GM19238 (cell line): ENCODE measurements around the gene DENND1B.

Experiments
- DNase-seq: peaks from one replicate; pipeline ENCODE4 v3.0.0; 2011; ENCODE audit warnings: low spot score; ENCODE audit not compliant: insufficient read length

The DENND1B gene

GRCh38 chr1:197775282-197776262, at the start of gene DENND1B:
TSS of gene DENND1B (minus strand) at chr1:197775480. CDS start at chr1:197775155, 325 bp downstream.
- DNase-seq = peak; percentile 13

GRCh38 chr1:197814306-197814705, 39.0 kb upstream of the DENND1B start:
- no peak for DNase-seq

GRCh38 chr1:197813741-197814140, 38.5 kb upstream of the DENND1B start:
- no peak for DNase-seq

GRCh38 chr1:197811769-197812168, 36.5 kb upstream of the DENND1B start:
- no peak for DNase-seq

GRCh38 chr1:197810812-197811211, 35.5 kb upstream of the DENND1B start:
- no peak for DNase-seq

- DNase-seq = no peak
These were observed 33.6 kb upstream of the DENND1B start for GRCh38 chr1:197808880-197809279.

GRCh38 chr1:197807739-197808453, 32.6 kb upstream of the DENND1B start:
- no peak for DNase-seq

- no peak for DNase-seq
These were observed 31.9 kb upstream of the DENND1B start for GRCh38 chr1:197807216-197807615.

GRCh38 chr1:197806718-197807117, 31.4 kb upstream of the DENND1B start:
- no peak for DNase-seq

- DNase-seq = no peak
These were observed 26.4 kb upstream of the DENND1B start for GRCh38 chr1:197801684-197802083.

- DNase-seq = no peak
These were observed 25.8 kb upstream of the DENND1B start for GRCh38 chr1:197801111-197801482.

GRCh38 chr1:197800379-197801110, 25.3 kb upstream of the DENND1B start:
- DNase-seq = no peak

- no peak for DNase-seq
These were observed 24.0 kb upstream of the DENND1B start for GRCh38 chr1:197799271-197799670.

- no peak for DNase-seq
These were observed 23.2 kb upstream of the DENND1B start for GRCh38 chr1:197798492-197798891.

- DNase-seq = no peak
These were observed 21.7 kb upstream of the DENND1B start for GRCh38 chr1:197797010-197797409.

GRCh38 chr1:197788741-197789739, 13.8 kb upstream of the DENND1B start:
- no peak for DNase-seq

- DNase-seq = no peak
These were observed 12.6 kb upstream of the DENND1B start for GRCh38 chr1:197787623-197788536.

- DNase-seq = no peak
These were observed 11.8 kb upstream of the DENND1B start for GRCh38 chr1:197787056-197787455.

- DNase-seq = no peak
These were observed 11.0 kb upstream of the DENND1B start for GRCh38 chr1:197786280-197786679.
